HCT116 (cell line): Measurements from ENCODE around the gene PIGQ. TPM values are rescaled to one million over a fixed set of nuclear protein-coding genes. Genes with fewer than 3 reads are reported as not detected.

Experiments
- ATAC-seq: fragments of 200-7000 bp; cut with Tn5 transposase; 2 replicates; pipeline ENCODE4 v1.9.1; 2020; ENCODE audit warnings: mild to moderate bottlenecking, moderate library complexity
- BruUV-seq: library from RNA; stranded (reverse); fragments of 400-500 nt; replicated peaks from 2 replicates; lab custom pipeline; 2021; lab: Mats Ljungman, UMichigan
- CTCF ChIA-PET: fragments of 300-600 bp; sonication (Branson Sonifier 250); formaldehyde crosslinking; loops from one replicate; lab custom pipeline; 2021; ENCODE audit warnings: antibody characterized with exemption; lab: Charles Lee
- POLR2A ChIA-PET: fragments of 300-600, 350-600 bp; sonication (Branson Sonifier 250); formaldehyde crosslinking; loops from one replicate; lab custom pipeline; 2021; ENCODE audit warnings: antibody characterized with exemption; lab: Charles Lee
- RAD21 ChIA-PET, 2 experiments: fragments of 300-600 bp; sonication (Branson Sonifier 250); formaldehyde crosslinking; loops; one replicate each; lab custom pipeline; 2023; ENCODE audit warnings: low total read pairs in 2 of 2; ENCODE audit not compliant: uncharacterized antibody in 2 of 2, unreplicated experiment in 2 of 2, low non-redundant PET in 1 of 2; lab: Charles Lee
- DNase-seq: peaks from one replicate; pipeline ENCODE4 v3.0.0-alpha.2; 2010; ENCODE audit warnings: low read depth, low spot score
- H2AFZ ChIP-seq: fragments of 200-600 bp; shearing (Covaris generic), sonication (generic); 2 replicates; pipeline ENCODE4 v1.6.1; 2017; ENCODE audit warnings: low read depth, mixed run types, mixed read lengths, antibody characterized with exemption, low read length; ENCODE audit not compliant: poor library complexity, severe bottlenecking
- H3K27ac ChIP-seq: 2 replicates; pipeline ENCODE4 v1.5.1; 2012; ENCODE audit warnings: low read depth, low read length
- H3K27me3 ChIP-seq: fragments of 200-600 bp; sonication (generic); 2 replicates; pipeline ENCODE4 v1.6.1; 2016; ENCODE audit warnings: mixed run types, low read length, mixed read lengths; ENCODE audit not compliant: insufficient read depth
- H3K36me3 ChIP-seq, 2 experiments: fragments of 200-500 bp in 1 of 2; fragments of 200-600 bp in 1 of 2; sonication (Bioruptor generic) in 1 of 2; sonication (generic) in 1 of 2; 2 replicates each; pipeline versions ENCODE4 v1.5.1 to v1.6.1; 2014 to 2016; ENCODE audit warnings: low read length in 2 of 2, inconsistent platforms in 1 of 2, mixed read lengths in 1 of 2, mixed run types in 1 of 2; ENCODE audit not compliant: insufficient read depth in 2 of 2, control insufficient read depth in 1 of 2
- H3K4me1 ChIP-seq, 2 experiments: fragments of 200-600 bp in 1 of 2; sonication (generic) in 1 of 2; 2 replicates each; pipeline versions ENCODE4 v1.5.1 to v1.6.1; 2012 to 2017; ENCODE audit warnings: low read length in 2 of 2, inconsistent platforms in 1 of 2, mild to moderate bottlenecking in 1 of 2, mixed read lengths in 1 of 2, mixed run types in 1 of 2, moderate library complexity in 1 of 2; ENCODE audit not compliant: insufficient read depth in 2 of 2, control insufficient read depth in 1 of 2
- H3K4me2 ChIP-seq: fragments of 200-600 bp; sonication (generic); 2 replicates; pipeline ENCODE4 v1.6.1; 2017; ENCODE audit warnings: mixed run types, low read length, mixed read lengths
- H3K4me3 ChIP-seq, 2 experiments: fragments of 200-600 bp in 1 of 2; sonication (generic) in 1 of 2; replicated peaks in 1 of 2; 2 replicates each; pipeline ENCODE4 v1.5.1; 2011 to 2016; ENCODE audit warnings: low read length in 2 of 2, control low read depth in 1 of 2, low read depth in 1 of 2, mild to moderate bottlenecking in 1 of 2, mixed read lengths in 1 of 2, mixed run types in 1 of 2
- H3K79me2 ChIP-seq: fragments of 200-600 bp; sonication (generic); 2 replicates; pipeline ENCODE4 v1.6.1; 2017; ENCODE audit warnings: mild to moderate bottlenecking, mixed run types, low read length, moderate library complexity, mixed read lengths; ENCODE audit not compliant: insufficient read depth
- H3K9ac ChIP-seq: fragments of 200-600 bp; sonication (generic); 2 replicates; pipeline ENCODE4 v1.6.1; 2016; ENCODE audit warnings: low read length, mixed read lengths
- H3K9me2 ChIP-seq: fragments of 200-600 bp; sonication (generic), shearing (Covaris generic); 2 replicates; pipeline ENCODE4 v1.6.1; 2017; ENCODE audit warnings: mixed run types, mild to moderate bottlenecking, moderate library complexity; ENCODE audit not compliant: insufficient read depth
- H3K9me3 ChIP-seq, 2 experiments: fragments of 200-500 bp in 1 of 2; fragments of 200-600 bp in 1 of 2; sonication (Bioruptor generic) in 1 of 2; sonication (generic) in 1 of 2; 2 replicates each; pipeline ENCODE4 v1.6.1; 2014 to 2017; ENCODE audit warnings: low read length in 2 of 2, mixed read lengths in 2 of 2, inconsistent platforms in 1 of 2, low read depth in 1 of 2, mild to moderate bottlenecking in 1 of 2, mixed run types in 1 of 2, moderate library complexity in 1 of 2; ENCODE audit not compliant: control insufficient read depth in 1 of 2, insufficient read depth in 1 of 2
- H4K20me1 ChIP-seq: fragments of 200-600 bp; sonication (generic), shearing (Covaris generic); 2 replicates; pipeline ENCODE4 v1.6.1; 2017; ENCODE audit warnings: mixed run types, mild to moderate bottlenecking, moderate library complexity; ENCODE audit not compliant: insufficient read depth
- ATF3 ChIP-seq: IDR thresholded peaks from 2 replicates; pipeline ENCODE4 v1.6.1; 2012
- CEBPB ChIP-seq: IDR thresholded peaks from 2 replicates; pipeline ENCODE4 v1.6.1; 2012; ENCODE audit warnings: low read depth
- CTCF ChIP-seq, 3 experiments: fragments of 200-600 bp in 1 of 3; sonication (generic) in 1 of 3; IDR thresholded peaks in 2 of 3; conservative IDR thresholded peaks in 1 of 3; 2 replicates each; pipeline ENCODE4 v1.5.1; 2012 to 2017; ENCODE audit warnings: low read depth in 2 of 3, low read length in 2 of 3, antibody characterized with exemption in 1 of 3, borderline replicate concordance in 1 of 3, control low read depth in 1 of 3, mild to moderate bottlenecking in 1 of 3, mixed read lengths in 1 of 3, mixed run types in 1 of 3, moderate library complexity in 1 of 3; ENCODE audit not compliant: insufficient read depth in 1 of 3
- EGR1 ChIP-seq: IDR thresholded peaks from 2 replicates; pipeline ENCODE4 v1.6.1; 2012; ENCODE audit warnings: low read depth
- ELF1 ChIP-seq: IDR thresholded peaks from 2 replicates; pipeline ENCODE4 v1.6.1; 2012; ENCODE audit warnings: low read depth, borderline replicate concordance
- EZH2 ChIP-seq: fragments of 200-600 bp; sonication (generic); IDR thresholded peaks from 2 replicates; pipeline ENCODE4 v1.6.1; 2017; ENCODE audit warnings: antibody characterized with exemption, mixed run types
- FOSL1 ChIP-seq: IDR thresholded peaks from 2 replicates; pipeline ENCODE4 v1.6.1; 2012; ENCODE audit warnings: low read depth
- JUND ChIP-seq: IDR thresholded peaks from 2 replicates; pipeline ENCODE4 v1.6.1; 2012
- MAX ChIP-seq: IDR thresholded peaks from 2 replicates; pipeline ENCODE4 v1.6.1; 2012
- POLR2A ChIP-seq: IDR thresholded peaks from 2 replicates; pipeline ENCODE4 v1.7.0; 2011; ENCODE audit warnings: borderline replicate concordance; ENCODE audit not compliant: insufficient read depth, insufficient read length; ENCODE audit errors: extremely low read depth
- RAD21 ChIP-seq: IDR thresholded peaks from 2 replicates; pipeline ENCODE4 v1.6.1; 2012; ENCODE audit warnings: low read depth, mild to moderate bottlenecking
- REST ChIP-seq: IDR thresholded peaks from 2 replicates; pipeline ENCODE4 v1.6.1; 2012; ENCODE audit warnings: low read depth
- SIN3A ChIP-seq: IDR thresholded peaks from 2 replicates; pipeline ENCODE4 v1.6.1; 2012; ENCODE audit warnings: low read depth
- SP1 ChIP-seq: IDR thresholded peaks from 2 replicates; pipeline ENCODE4 v1.6.1; 2012; ENCODE audit warnings: low read depth
- SRF ChIP-seq: IDR thresholded peaks from 2 replicates; pipeline ENCODE4 v1.6.1; 2012; ENCODE audit warnings: low read depth
- TCF7L2 ChIP-seq: IDR thresholded peaks from 2 replicates; pipeline ENCODE4 v1.7.0; 2011; ENCODE audit warnings: borderline replicate concordance, inconsistent platforms; ENCODE audit not compliant: insufficient read depth, insufficient read length; ENCODE audit errors: extremely low read depth
- YY1 ChIP-seq: IDR thresholded peaks from 2 replicates; pipeline ENCODE4 v1.6.1; 2011; ENCODE audit warnings: low read length, low read depth, moderate library complexity, mild to moderate bottlenecking; ENCODE audit not compliant: insufficient replicate concordance; ENCODE audit errors: extremely low read depth
- intact Hi-C: fragments of 100-400 bp; cut with micrococcal nuclease; formaldehyde crosslinking; loops from 2 replicates; pipeline ENCODE4 v1.10.0; 2022
- total RNA-seq: library from RNA; stranded (reverse); gene quantifications from one replicate; pipeline ENCODE4 v1.2.1, GENCODE V29; 2021; ENCODE audit not compliant: unreplicated experiment

Gene PIGQ
- total RNA-seq, 1 experiment from 2014 or later, result 21.0 TPM

- H3K9ac ChIP-seq, result no peak overlapping the region
- TF ChIP-seq CTCF (IDR thresholded peaks at IDR 0.05 in 2 of 3, conservative IDR thresholded peaks at IDR 0.05 in 1 of 3; ENCODE audit: borderline replicate concordance in 1 of 3, insufficient read depth in 1 of 3, low read depth in 2 of 3, low read length in 2 of 3) (no peak), CEBPB (no peak), EGR1 (no peak), JUND (no peak), SRF (no peak), ATF3 (no peak), YY1 (no peak), POLR2A (no peak), EZH2 (no peak), SP1 (no peak), SIN3A (no peak), REST (no peak), RAD21 (no peak), FOSL1 (no peak), ELF1 (no peak), MAX (no peak), TCF7L2 (no peak)
- no peaks in the 10 kb centered on the region for H3K9me2 ChIP-seq
- peaks cover 0 to 6% of the 10 kb centered on the region in 2 experiments; a peak in 1 of 4 replicates for H3K36me3 ChIP-seq
- no peak overlapping the region for H3K4me2 ChIP-seq
- no peaks in the 10 kb centered on the region for H3K9me3 ChIP-seq
- H3K27me3 ChIP-seq, result no peaks in the 10 kb centered on the region
- H3K27ac ChIP-seq, result no peak overlapping the region; the same call in 1 of the 2 replicates
- no peak for ATAC-seq
- intact Hi-C loops, result no loop called here
- ChIA-PET RAD21 (no interaction called here), POLR2A (no interaction called here), CTCF (no interaction called here)
- no TSS peak for BruUV-seq
- no peaks in the 10 kb centered on the region for H4K20me1 ChIP-seq
- peaks cover 77% of the 10 kb centered on the region for H3K79me2 ChIP-seq
- H3K4me1 ChIP-seq, result peaks cover 18 to 44% of the 10 kb centered on the region in 2 experiments
- no peak for DNase-seq
- no peak overlapping the region for H2AFZ ChIP-seq
- no peak overlapping the region for H3K4me3 ChIP-seq
These were observed 39.5 kb upstream of the PIGQ start for GRCh38 chr16:530111-530817.
